DND-41 (cell line): ENCODE results near the gene COL4A2.

Source experiments
- ATAC-seq: fragments of 200-7000 bp; cut with Tn5 transposase; 3 replicates; pipeline ENCODE4 v1.9.1; 2021; ENCODE audit warnings: low read depth; ENCODE audit not compliant: insufficient read depth
- DNase-seq: peaks from one replicate; pipeline ENCODE4 v3.0.0-alpha.2; 2020
- H2AFZ ChIP-seq: 2 replicates; pipeline ENCODE4 v1.6.0; 2012; ENCODE audit warnings: low read depth, low read length
- H3K27ac ChIP-seq: 2 replicates; pipeline ENCODE4 v1.5.1; 2012; ENCODE audit warnings: low read length, inconsistent platforms
- H3K27me3 ChIP-seq: fragments of 200-600 bp; sonication (generic); 2 replicates; pipeline ENCODE4 v1.6.0; 2012; ENCODE audit warnings: low read length, mild to moderate bottlenecking, inconsistent platforms; ENCODE audit not compliant: insufficient read depth, poor library complexity
- H3K36me3 ChIP-seq: 2 replicates; pipeline ENCODE4 v1.5.1; 2012; ENCODE audit warnings: low read length, inconsistent platforms; ENCODE audit not compliant: insufficient read depth
- H3K4me1 ChIP-seq: 2 replicates; pipeline ENCODE4 v1.5.1; 2012; ENCODE audit warnings: mild to moderate bottlenecking, low read length; ENCODE audit not compliant: insufficient read depth
- H3K4me2 ChIP-seq: 2 replicates; pipeline ENCODE4 v1.6.0; 2012; ENCODE audit warnings: mild to moderate bottlenecking, moderate library complexity, low read length, inconsistent platforms; ENCODE audit not compliant: insufficient read depth
- H3K4me3 ChIP-seq, 2 experiments: fragments of 200-600 bp in 1 of 2; shearing (Covaris generic) in 1 of 2; 2 replicates each; pipeline ENCODE4 v1.5.1; 2012 to 2016; ENCODE audit warnings: inconsistent platforms in 2 of 2, low read length in 2 of 2, mild to moderate bottlenecking in 2 of 2, low read depth in 1 of 2, moderate library complexity in 1 of 2
- H3K79me2 ChIP-seq: 2 replicates; pipeline ENCODE4 v1.6.0; 2012; ENCODE audit warnings: low read length, inconsistent platforms; ENCODE audit not compliant: insufficient read depth
- H3K9ac ChIP-seq: 2 replicates; pipeline ENCODE4 v1.6.0; 2012; ENCODE audit warnings: low read depth, mild to moderate bottlenecking, inconsistent platforms, low read length, moderate library complexity
- H3K9me3 ChIP-seq: 2 replicates; pipeline ENCODE4 v1.5.1; 2012; ENCODE audit warnings: low read length, moderate library complexity, mild to moderate bottlenecking, inconsistent platforms; ENCODE audit not compliant: insufficient read depth, severe bottlenecking
- H4K20me1 ChIP-seq: 2 replicates; pipeline ENCODE4 v1.6.0; 2012; ENCODE audit warnings: low read length; ENCODE audit not compliant: insufficient read depth
- CTCF ChIP-seq: IDR thresholded peaks from 2 replicates; pipeline ENCODE4 v1.5.1; 2012; ENCODE audit warnings: borderline replicate concordance, low read length, moderate library complexity, mild to moderate bottlenecking; ENCODE audit not compliant: poor library complexity, severe bottlenecking; ENCODE audit errors: extremely low read depth
- EZH2 ChIP-seq: IDR thresholded peaks from 3 replicates; pipeline ENCODE4 v1.6.1; 2012; ENCODE audit warnings: borderline replicate concordance, low read depth, mild to moderate bottlenecking, moderate library complexity, low read length, inconsistent platforms; ENCODE audit not compliant: severe bottlenecking

Gene COL4A2

GRCh38 chr13:110559986-110560385, 252.9 kb downstream of the COL4A2 start:
- TF ChIP-seq CTCF (no peak), EZH2 (no peak)
- Histone ChIP-seq H3K9ac (no peak overlapping the region), H3K27ac (no peak overlapping the region), H3K27me3 (peaks cover 38% of the 10 kb centered on the region), H2AFZ (no peak overlapping the region), H3K4me3 (no peak overlapping the region), H3K4me2 (peak overlapping the region; percentile 94; the same call in 1 of the 2 replicates), H4K20me1 (peaks cover 9% of the 10 kb centered on the region), H3K9me3 (no peaks in the 10 kb centered on the region), H3K4me1 (peaks cover 31% of the 10 kb centered on the region), H3K79me2 (no peaks in the 10 kb centered on the region), H3K36me3 (no peaks in the 10 kb centered on the region; the same call in 1 of the 2 replicates)
- no peak for ATAC-seq
- DNase-seq: no peak

- Histone ChIP-seq H3K9ac (peak overlapping the region; percentile 55), H3K4me1 (peaks cover 31% of the 10 kb centered on the region), H3K27ac (no peak overlapping the region; the same call in 1 of the 2 replicates), H4K20me1 (peaks cover 9% of the 10 kb centered on the region), H3K4me3 (peak overlapping the region; percentile 26 to 73; a peak in 3 of 4 replicates), H3K79me2 (no peaks in the 10 kb centered on the region), H2AFZ (peak overlapping the region; percentile 80), H3K27me3 (peaks cover 38% of the 10 kb centered on the region), H3K9me3 (no peaks in the 10 kb centered on the region), H3K4me2 (peak overlapping the region; percentile 94), H3K36me3 (no peaks in the 10 kb centered on the region; the same call in 1 of the 2 replicates)
- ATAC-seq (peak; percentile 2; the same call in 1 of the 3 replicates), DNase-seq (no peak)
- TF ChIP-seq CTCF (no peak), EZH2 (peak; percentile 97)
These were observed 253.7 kb downstream of the COL4A2 start for GRCh38 chr13:110560601-110561343.

GRCh38 chr13:110561344-110562035, 254.4 kb downstream of the COL4A2 start, which contains the start of gene RAB20:
RAB20 (minus strand) TSS chr13:110561722; CDS start chr13:110561519, 203 bp downstream.
- Histone ChIP-seq H3K4me2 (peak within 1 kb of the TSS; percentile 94), H3K36me3 (no peaks in the 10 kb centered on the region; the same call in 1 of the 2 replicates), H3K9me3 (no peaks in the 10 kb centered on the region), H3K4me3 (peak within 1 kb of the TSS; percentile 26 to 73), H2AFZ (peak within 1 kb of the TSS; percentile 80), H3K79me2 (no peaks in the 10 kb centered on the region), H3K4me1 (peaks cover 31% of the 10 kb centered on the region), H3K27me3 (peaks cover 38% of the 10 kb centered on the region), H3K27ac (no peak within 1 kb of the TSS; the same call in 1 of the 2 replicates), H3K9ac (peak within 1 kb of the TSS; percentile 55), H4K20me1 (peaks cover 9% of the 10 kb centered on the region)
- TF ChIP-seq CTCF: no peak
- TF ChIP-seq EZH2: peak; percentile 33
- DNase-seq (peak; percentile 78), ATAC-seq (peak; percentile 83)
